Aorta (tissue), 5 donors: ENCODE results near the gene PTP4A1. TPM values are rescaled to one million over a fixed set of nuclear protein-coding genes. Genes with fewer than 3 reads are reported as not detected.

Experiments
- ATAC-seq: fragments of 200-7000 bp; cut with Tn5 transposase; one replicate; pipeline ENCODE4 v1.9.1; 2022; ENCODE audit warnings: moderate library complexity; ENCODE audit not compliant: low FRiP score
- DNase-seq, 2 donors: peaks; one replicate each; pipeline ENCODE4 v3.0.0-alpha.2; 2020
- H3K27ac ChIP-seq, 2 donors: one replicate each; pipeline ENCODE4 v1.5.1; 2013; ENCODE audit warnings: low read length in 2 of 2, mild to moderate bottlenecking in 2 of 2, moderate library complexity in 2 of 2, control low read depth in 1 of 2, inconsistent platforms in 1 of 2, low read depth in 1 of 2
- H3K27me3 ChIP-seq, 2 donors: one replicate each; pipeline ENCODE4 v1.6.1; 2013; ENCODE audit warnings: control low read depth in 1 of 2, low read length in 1 of 2, mild to moderate bottlenecking in 1 of 2, moderate library complexity in 1 of 2; ENCODE audit not compliant: insufficient read depth in 2 of 2, control insufficient read depth in 1 of 2
- H3K36me3 ChIP-seq, 2 donors: one replicate each; pipeline ENCODE4 v1.6.1; 2013; ENCODE audit warnings: control low read depth in 1 of 2, low read length in 1 of 2, mild to moderate bottlenecking in 1 of 2; ENCODE audit not compliant: insufficient read depth in 2 of 2, control insufficient read depth in 1 of 2
- H3K4me1 ChIP-seq, 2 donors: one replicate each; pipeline ENCODE4 v1.6.1; 2013; ENCODE audit warnings: low read length in 2 of 2, control low read depth in 1 of 2, mild to moderate bottlenecking in 1 of 2, moderate library complexity in 1 of 2; ENCODE audit not compliant: insufficient read depth in 2 of 2, control insufficient read depth in 1 of 2
- H3K4me3 ChIP-seq, 2 donors: one replicate each; pipeline ENCODE4 v1.5.1; 2013; ENCODE audit warnings: low read length in 2 of 2, control low read depth in 1 of 2, mild to moderate bottlenecking in 1 of 2
- H3K9me3 ChIP-seq: one replicate; pipeline ENCODE4 v1.6.1; 2013; ENCODE audit warnings: mild to moderate bottlenecking, low read length; ENCODE audit not compliant: control insufficient read depth
- WGBS, 2 donors: extraction: QIAGEN DNeasy Blood & Tissue Kit; methylation state at CpG; one replicate each; pipeline ENCODE4 v1.1.7; 2013; 5-methylcytosine and 5-hydroxymethylcytosine counted together
- intact Hi-C, 2 donors: fragments of 100-400 bp; cut with DNase I; formaldehyde crosslinking; loops; one replicate each; pipeline versions ENCODE4 v1.14.2 to v1.15.0; 2022
- polyA plus RNA-seq, 2 donors: library from polyadenylated mRNA; stranded (reverse); fragments of 200-250 nt; gene quantifications; one replicate each; pipeline ENCODE4 v1.2.3, GENCODE V29; 2013
- total RNA-seq, 2 donors: library from RNA; stranded (reverse); fragmentation: NEBNext Ultra II Directional; extraction: Animal tissue kit (Norgen Biotek cat#: 25700); gene quantifications; one replicate each; pipeline ENCODE4 v1.2.1, GENCODE V29; 2021
- donor health status: healthy with polysubstance abuse.
- donor health status: Bipolar disorder and iron deficiency.
- donor health status: DM: no; HTN: no; CAD: no.
- donor health status: DM: no; HTN: no; CAD: no.
- donor health status: DM: yes; HTN: yes; CAD: no.

Gene PTP4A1
- total and polyA plus RNA-seq, 4 donors, result 9.5 to 34.3 (median 24.5) TPM

GRCh38 chr6:63563235-63563634 is 9.0 kb upstream of the PTP4A1 start:
- intact Hi-C loops, result no loop called here
- Histone ChIP-seq H3K27ac (no peak overlapping the region), H3K27me3 (no peaks in the 10 kb centered on the region), H3K4me3 (no peak overlapping the region), H3K9me3 (no peaks in the 10 kb centered on the region), H3K36me3 (no peaks in the 10 kb centered on the region), H3K4me1 (no peaks in the 10 kb centered on the region)
- WGBS, 2 donors, result 99 to 100% methylated on average over 1 of the region's 1 CpG
- ATAC-seq, result no peak
- DNase-seq, result no peak

DNA sequence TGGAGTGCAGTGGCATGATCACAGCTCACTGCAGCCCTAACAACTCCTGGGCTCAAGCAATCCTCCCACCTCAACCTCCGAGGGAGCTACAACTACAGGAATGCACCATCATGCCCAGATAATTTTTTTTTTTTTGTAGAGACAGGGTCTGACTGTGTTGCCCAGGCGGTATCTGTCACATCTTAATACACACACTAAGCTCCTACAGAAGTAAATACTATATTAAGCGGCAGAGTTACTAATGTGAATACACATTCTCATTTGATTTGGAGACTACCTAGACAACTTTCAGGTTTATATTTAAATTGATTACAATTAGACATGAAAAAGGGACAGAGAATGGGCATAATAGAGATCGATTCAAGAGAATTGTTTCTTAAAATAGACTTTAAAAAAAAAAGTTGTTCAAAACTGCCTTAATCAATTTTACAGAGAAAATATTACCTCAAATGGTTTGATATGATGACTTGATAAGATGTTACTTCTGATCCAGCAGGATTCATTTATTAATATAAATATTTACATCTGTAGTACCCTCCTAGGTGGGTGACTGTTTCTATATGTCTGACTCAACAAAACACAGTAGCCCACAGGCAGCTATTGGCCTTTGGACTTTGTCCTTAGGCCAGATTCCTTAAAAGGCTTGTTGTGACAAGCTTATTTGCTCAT is 7.1 kb upstream of the PTP4A1 start:
- Histone ChIP-seq H3K4me3 (no peak overlapping the region), H3K27me3 (no peaks in the 10 kb centered on the region), H3K27ac (no peak overlapping the region), H3K4me1 (no peaks in the 10 kb centered on the region), H3K36me3 (no peaks in the 10 kb centered on the region), H3K9me3 (no peaks in the 10 kb centered on the region)
- no peak for ATAC-seq
- intact Hi-C loops, result no loop called here
- DNase-seq, result no peak
- whole genome bisulfite sequencing, 2 donors, result 80 to 82% methylated on average over 4 of the region's 4 CpGs

- 34 to 35% methylated on average over 4 of the region's 4 CpGs for WGBS, 2 donors
- intact Hi-C loops, result no loop called here
Measured at GRCh38 chr6:63565727-63566596, 6.3 kb upstream of the PTP4A1 start.

DNA sequence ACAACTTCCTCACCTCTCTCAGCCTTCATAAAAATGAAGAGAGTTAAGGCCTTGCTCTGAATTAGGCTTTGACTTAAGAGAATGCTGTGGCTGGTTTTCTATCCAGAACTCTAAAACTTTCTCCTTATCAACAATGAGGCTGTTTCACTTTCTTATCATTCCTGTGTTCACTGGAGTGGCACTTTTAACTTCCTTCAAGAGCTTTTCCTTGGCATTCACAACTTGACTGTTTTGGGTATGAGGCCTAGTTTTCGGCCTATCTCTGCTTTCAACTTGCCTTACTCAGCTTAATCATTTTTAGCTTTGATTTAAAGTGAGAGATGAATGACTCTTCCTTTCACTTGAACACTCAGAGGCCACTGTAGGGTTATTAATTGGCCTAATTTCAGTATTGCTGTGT is 4.3 kb upstream of the PTP4A1 start:
- Histone ChIP-seq H3K4me1 (no peaks in the 10 kb centered on the region), H3K9me3 (no peaks in the 10 kb centered on the region), H3K4me3 (no peak overlapping the region), H3K27ac (no peak overlapping the region), H3K36me3 (no peaks in the 10 kb centered on the region), H3K27me3 (no peaks in the 10 kb centered on the region)
- 56 to 71% methylated on average over 1 of the region's 1 CpG for WGBS, 2 donors
- DNase-seq (no peak), ATAC-seq (no peak)
- intact Hi-C loops, result no loop called here

More at GRCh38 chr6:63565727-63566596, 6.3 kb upstream of the PTP4A1 start:
- Histone ChIP-seq H3K27me3 (no peaks in the 10 kb centered on the region), H3K4me3 (no peak overlapping the region), H3K27ac (no peak overlapping the region), H3K4me1 (no peaks in the 10 kb centered on the region), H3K36me3 (no peaks in the 10 kb centered on the region), H3K9me3 (no peaks in the 10 kb centered on the region)
- no peak for DNase-seq
- no peak for ATAC-seq

GRCh38 chr6:63571361-63572043 is 778 bp upstream of the PTP4A1 start:
- peak overlapping the region; percentile 18 to 28 for H3K4me3 ChIP-seq
- intact Hi-C loops, result loop anchor here (2.0 to 10.0 kb wide), 3 partner anchors 63 to 131 kb away; partner anchors contain the start of gene PHF3 (in 2 of the 2)
- H3K27me3 ChIP-seq, result no peaks in the 10 kb centered on the region
- H3K4me1 ChIP-seq, result no peaks in the 10 kb centered on the region
- 19 to 20% methylated on average over 20 of the region's 20 CpGs for WGBS, 2 donors
- peak overlapping the region in 1 of 2 donors; percentile 32 for H3K27ac ChIP-seq
- H3K9me3 ChIP-seq, result no peaks in the 10 kb centered on the region
- ATAC-seq (peak; percentile 37), DNase-seq (peak; percentile 67 to 85)
- H3K36me3 ChIP-seq, result no peaks in the 10 kb centered on the region

DNA sequence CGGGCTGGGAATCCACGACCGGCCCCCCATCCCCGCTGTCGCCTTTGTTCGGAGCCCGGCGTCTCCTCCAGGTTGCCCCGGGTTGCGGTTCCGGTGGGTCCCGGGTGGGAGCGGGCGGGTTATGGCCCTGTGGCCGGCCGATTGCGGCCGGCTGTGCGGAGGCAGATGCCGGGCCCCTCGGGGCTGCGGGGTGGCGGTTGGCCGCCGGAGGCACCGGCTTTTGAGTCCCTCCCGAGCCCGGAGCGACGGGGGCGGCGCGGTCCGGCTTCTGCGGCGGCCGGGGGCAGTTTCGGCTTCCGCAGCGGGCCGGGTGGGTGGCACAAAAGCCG is 431 bp downstream of the PTP4A1 start:
- intact Hi-C loops, result loop anchor here (2.0 to 10.0 kb wide), 3 partner anchors 62 to 130 kb away; partner anchors contain the start of gene PHF3 (in 2 of the 2)
- ATAC-seq, result peak; percentile 45
- WGBS, 2 donors, result 1% methylated on average over 25 to 42 of the region's 42 CpGs

DNA sequence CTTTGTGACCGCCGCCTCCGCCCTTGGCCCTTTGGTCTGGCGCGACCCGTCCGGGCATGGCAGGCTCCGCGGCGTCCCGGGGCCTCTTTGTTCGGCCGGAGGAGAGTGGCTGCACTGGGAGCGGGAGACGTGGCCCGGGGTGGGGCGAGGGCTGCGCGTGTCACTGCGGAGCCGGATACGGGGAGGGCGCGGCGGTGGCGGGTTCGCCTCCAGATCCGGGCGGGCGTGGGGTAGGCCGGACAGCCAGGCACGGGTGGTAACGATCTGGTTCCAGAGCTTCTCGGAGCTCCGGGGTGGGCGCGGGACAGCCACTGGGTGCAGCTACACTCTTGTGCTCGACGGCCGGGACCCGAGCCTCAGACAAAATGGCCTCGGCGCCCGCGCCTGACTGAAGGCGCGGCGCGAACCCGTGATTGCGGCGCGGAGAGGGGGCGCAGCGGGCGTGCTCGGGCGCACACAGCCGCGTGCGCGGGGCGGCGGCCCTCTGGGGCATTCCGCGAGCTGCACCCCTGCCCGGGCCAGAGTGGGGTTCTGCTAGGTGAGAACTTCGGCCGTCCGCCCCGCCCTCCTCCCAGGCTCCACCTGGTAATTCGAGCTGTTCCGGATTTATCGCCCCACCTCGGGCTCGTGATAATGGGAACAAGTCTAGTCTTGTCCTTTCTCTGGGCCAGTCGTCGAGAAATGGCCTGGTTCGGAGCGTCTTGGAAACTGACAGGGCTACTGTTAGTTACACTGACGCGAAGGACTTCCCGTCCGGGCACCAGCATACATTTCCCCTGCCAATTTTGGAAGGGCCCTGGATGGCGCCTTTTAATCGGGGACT is 1.0 kb downstream of the PTP4A1 start:
- peak overlapping the region; percentile 77 to 93 for H3K27ac ChIP-seq
- H3K27me3 ChIP-seq, result no peaks in the 10 kb centered on the region
- no peaks in the 10 kb centered on the region for H3K9me3 ChIP-seq
- no peaks in the 10 kb centered on the region for H3K36me3 ChIP-seq
- peak; percentile 71 for ATAC-seq
- peak; percentile 82 to 90 for DNase-seq
- WGBS, 2 donors, result 0 to 1% methylated on average over 62 to 86 of the region's 86 CpGs
- H3K4me1 ChIP-seq, result no peaks in the 10 kb centered on the region
- H3K4me3 ChIP-seq, result peak overlapping the region; percentile 76 to 90
- intact Hi-C loops, result loop anchor here (2.0 to 10.0 kb wide), 3 partner anchors 62 to 129 kb away; partner anchors contain the start of gene PHF3 (in 2 of the 2)

More for the DNA sequence above, 431 bp downstream of the PTP4A1 start:
- Histone ChIP-seq H3K27me3 (no peaks in the 10 kb centered on the region), H3K4me1 (no peaks in the 10 kb centered on the region), H3K27ac (peak overlapping the region; percentile 77 to 93), H3K9me3 (no peaks in the 10 kb centered on the region), H3K36me3 (no peaks in the 10 kb centered on the region), H3K4me3 (peak overlapping the region; percentile 76 to 90)
- DNase-seq, result peak in 1 of 2 donors; percentile 65
